ENCODE data around the gene RAD9A.

Gene RAD9A

GRCh38 chr11:67437809-67438157 is 46.0 kb downstream of the RAD9A start:
- FAIRE-seq (no peak), DNase-seq (ENCODE audit: insufficient read length, low spot score) (no peak)
- TF ChIP-seq, protein P1, sequence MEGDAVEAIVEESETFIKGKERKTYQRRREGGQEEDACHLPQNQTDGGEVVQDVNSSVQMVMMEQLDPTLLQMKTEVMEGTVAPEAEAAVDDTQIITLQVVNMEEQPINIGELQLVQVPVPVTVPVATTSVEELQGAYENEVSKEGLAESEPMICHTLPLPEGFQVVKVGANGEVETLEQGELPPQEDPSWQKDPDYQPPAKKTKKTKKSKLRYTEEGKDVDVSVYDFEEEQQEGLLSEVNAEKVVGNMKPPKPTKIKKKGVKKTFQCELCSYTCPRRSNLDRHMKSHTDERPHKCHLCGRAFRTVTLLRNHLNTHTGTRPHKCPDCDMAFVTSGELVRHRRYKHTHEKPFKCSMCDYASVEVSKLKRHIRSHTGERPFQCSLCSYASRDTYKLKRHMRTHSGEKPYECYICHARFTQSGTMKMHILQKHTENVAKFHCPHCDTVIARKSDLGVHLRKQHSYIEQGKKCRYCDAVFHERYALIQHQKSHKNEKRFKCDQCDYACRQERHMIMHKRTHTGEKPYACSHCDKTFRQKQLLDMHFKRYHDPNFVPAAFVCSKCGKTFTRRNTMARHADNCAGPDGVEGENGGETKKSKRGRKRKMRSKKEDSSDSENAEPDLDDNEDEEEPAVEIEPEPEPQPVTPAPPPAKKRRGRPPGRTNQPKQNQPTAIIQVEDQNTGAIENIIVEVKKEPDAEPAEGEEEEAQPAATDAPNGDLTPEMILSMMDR (IDR thresholded peaks at IDR 0.05; ENCODE audit: insufficient read depth, missing control alignments) = no peak

- no peak for DNase-seq (ENCODE audit: insufficient read length, low spot score)
- FAIRE-seq = no peak
- TF ChIP-seq, protein P1 (IDR thresholded peaks at IDR 0.05; ENCODE audit: insufficient read depth, missing control alignments) = no peak
Observed at GRCh38 chr11:67438158-67438902, 46.5 kb downstream of the RAD9A start.

DNA sequence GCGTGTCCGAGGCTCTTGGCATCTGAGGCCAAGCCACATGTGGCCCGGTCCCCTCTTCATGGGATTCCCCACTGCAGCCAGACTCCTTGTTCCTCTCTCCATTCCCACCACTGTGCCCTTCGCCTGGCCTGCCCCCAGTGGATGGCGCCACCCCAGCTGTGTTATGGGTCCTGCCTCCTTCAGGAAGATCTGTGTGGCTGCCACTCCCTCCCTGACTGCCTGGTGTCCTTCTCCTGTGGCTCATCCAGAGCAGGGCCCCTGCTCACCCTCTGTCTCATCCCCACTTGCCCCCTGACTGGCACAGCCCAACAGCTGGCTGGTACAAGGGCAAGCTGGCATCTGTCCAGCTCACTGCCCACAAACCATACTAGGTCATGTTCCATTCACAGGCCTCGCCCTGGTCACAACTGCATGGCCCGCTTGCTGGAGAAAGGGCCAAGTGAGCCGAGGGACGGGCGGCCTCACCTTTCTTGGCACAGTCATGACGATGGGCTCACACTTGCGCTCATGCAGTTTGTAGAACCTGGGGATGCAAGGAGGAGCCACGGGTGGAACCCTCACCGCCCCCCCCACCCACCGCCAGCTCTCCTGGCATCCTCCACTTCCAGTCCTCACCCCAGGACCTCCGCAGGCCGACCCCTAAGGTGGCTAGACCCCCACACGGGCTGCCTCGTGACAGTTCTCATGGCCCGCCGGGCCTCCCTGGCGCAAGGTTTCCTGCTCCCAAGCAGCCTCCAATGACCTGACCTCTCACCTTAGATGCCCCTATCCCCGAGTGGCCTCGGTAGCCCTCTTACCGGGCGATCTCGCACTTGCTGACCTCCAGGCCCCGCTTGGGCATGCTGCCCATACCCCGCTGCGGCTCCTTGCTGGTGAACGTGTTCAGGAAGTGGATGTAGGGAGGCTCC is 47.8 kb downstream of the RAD9A start:
- FAIRE-seq (no peak), DNase-seq (ENCODE audit: insufficient read length, low spot score) (no peak)

DNA sequence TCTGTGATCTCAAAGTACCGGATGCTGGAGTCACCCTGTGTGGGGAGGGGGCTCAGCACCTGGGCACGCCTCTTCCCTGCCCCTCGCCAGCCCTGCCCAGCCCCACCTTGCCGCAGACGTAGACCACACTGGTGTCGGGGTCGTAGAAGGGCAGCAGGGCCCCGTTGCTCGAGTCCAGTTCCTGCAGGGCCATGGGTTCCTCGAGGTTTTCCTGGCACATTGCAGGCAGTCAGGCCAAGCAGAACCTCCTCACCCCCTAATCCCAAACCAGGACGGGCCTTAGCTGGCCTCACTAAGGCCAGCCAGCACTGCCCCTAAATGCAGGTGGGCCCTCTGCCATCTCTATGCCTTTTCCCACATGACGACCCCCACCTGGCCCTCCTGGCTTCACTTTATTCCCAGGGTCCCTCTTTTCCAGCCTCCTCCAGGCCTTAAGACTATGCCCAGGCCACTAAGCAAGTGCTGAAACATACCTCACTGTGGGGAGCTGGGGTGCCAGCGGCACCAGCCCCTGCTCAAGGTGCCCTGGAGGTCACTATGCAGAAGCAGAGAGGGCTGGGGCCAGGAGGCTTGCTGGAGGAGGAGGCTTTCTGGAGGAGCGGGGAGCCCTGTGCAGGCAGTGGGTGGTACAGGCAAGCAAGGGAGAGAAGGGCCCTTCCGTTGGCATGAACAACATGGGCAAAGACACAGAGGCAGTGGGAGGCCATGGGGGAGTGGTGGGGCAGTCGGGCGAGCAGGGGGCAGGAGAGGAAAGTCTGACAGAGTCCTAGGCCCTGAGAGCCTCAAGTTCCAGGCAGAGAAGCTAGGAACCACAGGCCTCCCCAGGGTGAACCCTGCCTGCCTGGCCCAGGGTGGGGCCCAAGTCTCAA is 48.7 kb downstream of the RAD9A start:
- TF ChIP-seq, protein P1 (IDR thresholded peaks at IDR 0.05; ENCODE audit: insufficient read depth, missing control alignments) = no peak
- FAIRE-seq = no peak
- no peak for DNase-seq (ENCODE audit: insufficient read length, low spot score)

More for the DNA sequence above, 47.8 kb downstream of the RAD9A start:
- TF ChIP-seq, protein P1 (IDR thresholded peaks at IDR 0.05; ENCODE audit: insufficient read depth, missing control alignments) = no peak

DNA sequence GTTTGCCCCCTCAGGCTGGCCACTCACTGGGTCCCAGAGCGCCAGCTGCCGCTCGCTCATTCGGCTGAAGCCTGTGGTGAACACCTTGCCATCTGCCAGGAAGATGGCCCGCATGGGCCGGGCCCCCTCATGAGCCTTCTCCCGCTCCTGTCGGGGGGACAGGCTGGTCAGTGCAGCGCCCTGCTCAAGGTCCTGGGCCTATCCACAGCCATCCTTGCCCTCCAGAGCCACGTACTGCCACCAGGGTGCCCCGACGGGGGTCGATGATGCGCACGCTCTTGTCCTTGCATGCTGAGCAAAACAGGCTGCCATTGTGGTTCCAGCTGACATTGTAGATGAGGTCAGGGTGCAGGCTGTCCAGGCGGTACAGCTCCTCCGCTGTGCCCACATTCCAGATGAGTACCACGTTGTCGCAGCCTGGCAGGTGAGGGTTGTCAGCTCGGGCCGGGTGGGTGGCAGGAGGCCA is 49.3 kb downstream of the RAD9A start:
- DNase-seq (ENCODE audit: insufficient read length, low spot score) (no peak), FAIRE-seq (no peak)
- TF ChIP-seq, protein P1 (IDR thresholded peaks at IDR 0.05; ENCODE audit: insufficient read depth, missing control alignments) = no peak

DNA sequence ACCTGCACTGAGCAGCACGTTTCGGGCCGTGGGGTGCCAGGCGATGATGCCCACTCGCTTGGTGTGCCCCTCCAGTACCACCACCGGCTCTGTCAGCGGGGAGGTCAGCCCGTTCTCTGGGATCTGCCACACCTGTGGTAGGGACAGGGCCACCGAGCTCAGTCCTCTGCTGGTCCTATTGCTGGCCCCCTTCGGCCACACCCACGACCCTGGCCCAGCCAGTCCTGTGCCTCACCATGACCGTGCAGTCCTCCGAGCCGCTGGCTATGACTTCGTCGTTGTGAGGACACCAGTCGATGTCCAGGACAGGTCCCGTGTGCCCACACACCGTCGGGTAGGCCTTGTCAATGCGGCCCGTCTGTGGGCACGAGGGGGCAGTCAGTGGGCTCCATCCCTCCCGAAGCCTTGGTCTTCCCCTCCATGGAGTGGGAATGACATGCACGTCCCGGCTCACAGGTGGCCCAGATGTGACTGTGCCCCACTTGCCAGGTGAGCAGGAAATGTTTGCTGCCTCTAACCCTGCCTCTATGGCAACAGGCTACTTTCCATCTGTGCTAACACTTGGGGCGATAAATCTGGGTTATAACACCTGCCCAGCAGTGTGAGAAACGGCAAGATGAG is 50.1 kb downstream of the RAD9A start:
- no peak for DNase-seq (ENCODE audit: insufficient read length, low spot score)
- TF ChIP-seq, protein P1 (IDR thresholded peaks at IDR 0.05; ENCODE audit: insufficient read depth, missing control alignments) = no peak
- no peak for FAIRE-seq
